GM23338 (cell line): ENCODE data around the gene ACTMAP. TPM values are rescaled to one million over a fixed set of nuclear protein-coding genes. Genes with fewer than 3 reads are reported as not detected.

Experiments
- ATAC-seq: fragments of 200-7000 bp; cut with Tn5 transposase; 3 replicates; pipeline ENCODE4 v1.9.1; 2020
- DNase-seq: peaks from one replicate; pipeline ENCODE4 v3.0.0-alpha.2; 2015; ENCODE audit warnings: low spot score
- H2AFZ ChIP-seq: fragments of 200-600 bp; sonication (generic); 2 replicates; pipeline ENCODE4 v1.8.0; 2016; ENCODE audit warnings: antibody characterized with exemption, mild to moderate bottlenecking, moderate library complexity
- H3F3A ChIP-seq: fragments of 200-600 bp; sonication (generic); replicated peaks from 2 replicates; pipeline ENCODE4 v1.8.0; 2017; ENCODE audit warnings: antibody characterized with exemption, mixed run types, low read depth
- H3K27ac ChIP-seq: fragments of 200-600 bp; sonication (generic); 2 replicates; pipeline ENCODE4 v1.6.1; 2016; ENCODE audit warnings: low read depth
- H3K27me3 ChIP-seq: fragments of 200-600 bp; sonication (generic); 2 replicates; pipeline ENCODE4 v1.8.0; 2016; ENCODE audit warnings: mild to moderate bottlenecking, mixed run types, moderate library complexity; ENCODE audit not compliant: insufficient read depth
- H3K36me3 ChIP-seq: fragments of 200-600 bp; sonication (generic); 2 replicates; pipeline ENCODE4 v1.8.0; 2016; ENCODE audit warnings: mild to moderate bottlenecking; ENCODE audit not compliant: insufficient read depth
- H3K4me1 ChIP-seq: fragments of 200-600 bp; sonication (generic); 2 replicates; pipeline ENCODE4 v1.8.0; 2016; ENCODE audit warnings: mild to moderate bottlenecking, moderate library complexity; ENCODE audit not compliant: insufficient read depth
- H3K4me2 ChIP-seq: fragments of 200-600 bp; sonication (generic); 2 replicates; pipeline ENCODE4 v1.7.1; 2017; ENCODE audit warnings: mixed run types
- H3K4me3 ChIP-seq: fragments of 200-600 bp; sonication (generic); 2 replicates; pipeline ENCODE4 v1.6.1; 2016; ENCODE audit warnings: mixed run types
- H3K79me2 ChIP-seq: fragments of 200-600 bp; sonication (generic); replicated peaks from 2 replicates; pipeline ENCODE4 v1.8.0; 2017; ENCODE audit warnings: mild to moderate bottlenecking; ENCODE audit not compliant: insufficient read depth
- H3K9me2 ChIP-seq: fragments of 200-600 bp; sonication (generic); 2 replicates; pipeline ENCODE4 v1.8.0; 2017; ENCODE audit not compliant: insufficient read depth
- H4K20me1 ChIP-seq: fragments of 200-600 bp; sonication (generic); replicated peaks from 2 replicates; pipeline ENCODE4 v1.8.0; 2017; ENCODE audit warnings: mild to moderate bottlenecking; ENCODE audit not compliant: insufficient read depth
- H3K27ac Mint-ChIP-seq: 2 replicates; pipeline ENCODE4 v1.8.0; 2020; ENCODE audit warnings: inconsistent platforms, mild to moderate bottlenecking, moderate library complexity, mixed read lengths
- H3K27me3 Mint-ChIP-seq: 3 replicates; pipeline ENCODE4 v1.8.0; 2022; ENCODE audit warnings: low read depth, mild to moderate bottlenecking, moderate library complexity, mixed read lengths, inconsistent platforms; ENCODE audit not compliant: insufficient read depth, poor library complexity
- H3K36me3 Mint-ChIP-seq: 3 replicates; pipeline ENCODE4 v1.8.0; 2021; ENCODE audit warnings: low read depth, mild to moderate bottlenecking, inconsistent platforms, moderate library complexity, mixed read lengths
- H3K4me1 Mint-ChIP-seq: 3 replicates; pipeline ENCODE4 v1.8.0; 2020; ENCODE audit warnings: mild to moderate bottlenecking, inconsistent platforms, mixed read lengths
- H3K4me3 Mint-ChIP-seq: 3 replicates; pipeline ENCODE4 v1.8.0; 2021; ENCODE audit warnings: moderate library complexity, mild to moderate bottlenecking, inconsistent platforms, mixed read lengths
- H3K9me3 Mint-ChIP-seq: 3 replicates; pipeline ENCODE4 v1.8.0; 2020; ENCODE audit warnings: moderate library complexity, mild to moderate bottlenecking, inconsistent platforms, mixed read lengths
- CREB1 ChIP-seq: fragments of 250-450 bp; sonication (Bioruptor Pico); IDR thresholded peaks from 2 replicates; pipeline ENCODE4 v1.5.0; 2020; ENCODE audit warnings: low read depth, mild to moderate bottlenecking, moderate library complexity
- CTCF ChIP-seq, 2 experiments: fragments of 200-600 bp in 1 of 2; sonication (generic) in 1 of 2; conservative IDR thresholded peaks; 2 replicates each; pipeline versions ENCODE4 v1.5.1 to v1.6.1; 2016 to 2017; ENCODE audit warnings: antibody characterized with exemption in 2 of 2, low read depth in 2 of 2, mild to moderate bottlenecking in 2 of 2, moderate library complexity in 1 of 2
- ETS1 ChIP-seq: IDR thresholded peaks from 2 replicates; pipeline ENCODE4 v1.6.1; 2016; ENCODE audit warnings: antibody characterized with exemption
- EZH2 ChIP-seq: fragments of 200-600 bp; sonication (generic); IDR thresholded peaks from one replicate; pipeline ENCODE4 v1.8.0; 2017; ENCODE audit warnings: antibody characterized with exemption, mild to moderate bottlenecking, low read depth; ENCODE audit not compliant: unreplicated experiment
- EZH2phosphoT487 ChIP-seq: fragments of 200-600 bp; sonication (generic); IDR thresholded peaks from one replicate; pipeline ENCODE4 v1.8.1; 2018; ENCODE audit warnings: antibody characterized with exemption; ENCODE audit not compliant: unreplicated experiment
- JUNB ChIP-seq: IDR thresholded peaks from one replicate; pipeline ENCODE4 v1.6.1; 2016; ENCODE audit warnings: antibody characterized with exemption; ENCODE audit not compliant: unreplicated experiment
- NANOG ChIP-seq: IDR thresholded peaks from 2 replicates; pipeline ENCODE4 v1.6.1; 2016; ENCODE audit warnings: antibody characterized with exemption, borderline replicate concordance
- POLR2AphosphoS5 ChIP-seq: IDR thresholded peaks from 2 replicates; pipeline ENCODE4 v1.6.1; 2016; ENCODE audit warnings: antibody characterized with exemption, low read depth
- REST ChIP-seq: IDR thresholded peaks from one replicate; pipeline ENCODE4 v1.6.1; 2018; ENCODE audit warnings: antibody characterized with exemption; ENCODE audit not compliant: unreplicated experiment
- STAT1 ChIP-seq: IDR thresholded peaks from one replicate; pipeline ENCODE4 v1.6.1; 2016; ENCODE audit warnings: antibody characterized with exemption; ENCODE audit not compliant: unreplicated experiment
- ZNF114 ChIP-seq: fragments of 250-450 bp; sonication (Bioruptor Pico); IDR thresholded peaks from 2 replicates; pipeline ENCODE4 v1.5.0; 2020; ENCODE audit warnings: mild to moderate bottlenecking, moderate library complexity
- ZNF331 ChIP-seq: fragments of 250-450 bp; sonication (Bioruptor Pico); IDR thresholded peaks from 2 replicates; pipeline ENCODE4 v1.5.0; 2020; ENCODE audit warnings: low read depth, mild to moderate bottlenecking, moderate library complexity
- polyA plus RNA-seq: library from polyadenylated mRNA; unstranded; fragments of >200 nt; fragmentation: Nextera tagmentation; extraction: Ambion mirVana; gene quantifications from 2 replicates; pipeline ENCODE4 v1.2.1, GENCODE V29; 2016
- total RNA-seq: library from RNA; depleted of rRNA; stranded (reverse); fragments of >200 nt; shearing (Covaris generic); gene quantifications from 2 replicates; pipeline ENCODE4 v1.2.3, GENCODE V29; 2014

ACTMAP gene
- total and polyA plus RNA-seq, 2 experiments from 2014 or later, result 14.9 to 16.7 TPM

- no peaks in the 10 kb centered on the region; the same call in 1 of the 2 replicates for H3F3A ChIP-seq
- Mint-ChIP-seq H3K27ac (peak overlapping the region; percentile 73; the same call in 1 of the 2 replicates), H3K4me1 (peaks cover 17% of the 10 kb centered on the region), H3K9me3 (no peaks in the 10 kb centered on the region), H3K36me3 (peaks cover 7% of the 10 kb centered on the region; the same call in 2 of the 3 replicates), H3K27me3 (peaks cover 2% of the 10 kb centered on the region), H3K4me3 (no peak overlapping the region)
- no peak for ATAC-seq
- no peaks in the 10 kb centered on the region for H3K9me2 ChIP-seq
- H3K27ac ChIP-seq, result no peak overlapping the region
- peaks cover 19% of the 10 kb centered on the region for H3K79me2 ChIP-seq
- no peak overlapping the region for H3K4me3 ChIP-seq
- H2AFZ ChIP-seq, result no peak overlapping the region
- no peaks in the 10 kb centered on the region for H3K27me3 ChIP-seq
- TF ChIP-seq ZNF114 (CRISPR knock-in tag), result no peak
- TF ChIP-seq REST, result no peak
- TF ChIP-seq ZNF331 (CRISPR knock-in tag), result no peak
- TF ChIP-seq JUNB, result no peak
- TF ChIP-seq EZH2, result no peak
- TF ChIP-seq NANOG, result no peak
- no peak for TF ChIP-seq CREB1
- TF ChIP-seq ETS1, result no peak
- no peak for TF ChIP-seq STAT1
- no peak for TF ChIP-seq CTCF (conservative IDR thresholded peaks at IDR 0.05; ENCODE audit: low read depth in 2 of 2)
- no peak for TF ChIP-seq EZH2phosphoT487
- no peak for TF ChIP-seq POLR2AphosphoS5
- no peak for DNase-seq
- peaks cover 4% of the 10 kb centered on the region; the same call in 1 of the 2 replicates for H3K36me3 ChIP-seq
- H3K4me2 ChIP-seq, result peak overlapping the region; percentile 94; the same call in 1 of the 2 replicates
- H4K20me1 ChIP-seq, result peaks cover 8% of the 10 kb centered on the region
- H3K4me1 ChIP-seq, result peaks cover 8% of the 10 kb centered on the region; the same call in 1 of the 2 replicates
These were observed 58.1 kb downstream of the ACTMAP start for GRCh38 chr19:40692212-40692551.
